ENCODE results near the gene SMIM38. TPM values are rescaled to one million over a fixed set of nuclear protein-coding genes. Genes with fewer than 3 reads are reported as not detected.

The SMIM38 gene
- total and polyA plus RNA-seq, 2 of the 4 experiments (the other 2 are of a cell fraction), result under 0.01 to 0.05 TPM

DNA sequence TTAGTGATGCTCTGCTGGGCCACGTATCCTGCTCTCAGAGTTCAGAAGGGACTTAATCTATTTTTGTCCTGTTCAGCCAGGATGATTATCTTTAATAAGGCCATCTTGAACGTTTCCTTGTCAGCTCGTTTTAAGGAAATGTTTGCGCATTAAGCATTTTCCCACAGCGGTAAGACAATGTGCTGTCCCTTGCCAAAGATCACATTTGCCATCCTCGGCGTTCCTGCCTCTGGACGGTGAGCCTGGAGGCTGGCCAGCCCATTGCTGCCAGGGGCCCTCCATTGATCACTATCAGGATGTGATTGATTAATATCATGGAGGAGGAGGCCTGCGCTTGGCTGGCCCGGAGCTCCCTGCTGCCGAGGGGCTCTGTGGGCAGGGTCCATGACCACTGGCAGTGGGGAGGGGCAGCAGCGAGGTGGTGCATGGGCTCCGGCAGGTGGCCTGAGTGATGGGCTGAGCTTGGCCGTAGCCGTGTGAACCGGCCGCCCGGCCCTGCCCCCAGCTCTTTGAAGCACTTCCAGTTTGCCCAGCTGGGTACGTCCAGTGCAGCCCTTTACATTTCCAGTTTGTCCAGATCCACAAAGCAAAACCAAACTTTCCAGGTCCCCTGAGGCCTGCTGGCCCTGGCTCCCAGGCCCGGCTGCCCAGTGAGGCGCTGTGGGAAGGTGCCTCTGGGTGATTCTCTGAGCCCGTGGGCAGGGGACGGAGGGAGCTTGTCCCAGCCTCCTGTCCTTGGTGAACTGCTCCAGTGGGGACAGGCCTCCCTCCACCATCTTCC, 49.5 kb upstream of the SMIM38 start (continued):
- TF ChIP-seq, protein P1, sequence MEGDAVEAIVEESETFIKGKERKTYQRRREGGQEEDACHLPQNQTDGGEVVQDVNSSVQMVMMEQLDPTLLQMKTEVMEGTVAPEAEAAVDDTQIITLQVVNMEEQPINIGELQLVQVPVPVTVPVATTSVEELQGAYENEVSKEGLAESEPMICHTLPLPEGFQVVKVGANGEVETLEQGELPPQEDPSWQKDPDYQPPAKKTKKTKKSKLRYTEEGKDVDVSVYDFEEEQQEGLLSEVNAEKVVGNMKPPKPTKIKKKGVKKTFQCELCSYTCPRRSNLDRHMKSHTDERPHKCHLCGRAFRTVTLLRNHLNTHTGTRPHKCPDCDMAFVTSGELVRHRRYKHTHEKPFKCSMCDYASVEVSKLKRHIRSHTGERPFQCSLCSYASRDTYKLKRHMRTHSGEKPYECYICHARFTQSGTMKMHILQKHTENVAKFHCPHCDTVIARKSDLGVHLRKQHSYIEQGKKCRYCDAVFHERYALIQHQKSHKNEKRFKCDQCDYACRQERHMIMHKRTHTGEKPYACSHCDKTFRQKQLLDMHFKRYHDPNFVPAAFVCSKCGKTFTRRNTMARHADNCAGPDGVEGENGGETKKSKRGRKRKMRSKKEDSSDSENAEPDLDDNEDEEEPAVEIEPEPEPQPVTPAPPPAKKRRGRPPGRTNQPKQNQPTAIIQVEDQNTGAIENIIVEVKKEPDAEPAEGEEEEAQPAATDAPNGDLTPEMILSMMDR (conservative IDR thresholded peaks at IDR 0.05; ENCODE audit: low read depth, low read length), result no peak

DNA sequence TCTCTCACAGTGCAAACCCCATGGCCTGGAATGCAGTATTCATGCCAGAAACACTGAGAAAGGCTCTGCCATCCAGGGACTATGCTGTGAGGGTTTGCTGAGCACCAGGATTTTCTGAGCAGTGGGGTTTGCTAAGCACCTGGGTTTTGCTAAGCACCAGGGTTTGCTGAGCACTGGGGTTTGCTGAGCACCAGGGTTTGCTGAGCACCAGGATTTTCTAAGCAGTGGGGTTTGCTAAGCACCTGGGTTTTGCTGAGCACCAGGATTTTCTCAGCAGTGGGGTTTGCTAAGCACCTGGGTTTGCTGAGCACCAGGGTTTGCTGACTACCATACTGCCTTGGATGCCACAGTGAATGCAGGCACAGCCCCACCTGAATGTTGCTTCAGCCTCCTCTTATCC, 48.3 kb upstream of the SMIM38 start:
- no peak overlapping the region for H4K5ac ChIP-seq (ENCODE audit: low read depth, low read length)
- ATAC-seq (ENCODE audit: low read depth), result no peak
- no peak for DNase-seq
- no peaks in the 10 kb centered on the region for H3K4me1 ChIP-seq (ENCODE audit: control insufficient read depth, insufficient read depth, low read length)
- no peak overlapping the region for H2BK20ac ChIP-seq (ENCODE audit: low read depth, low read length)
- H3K27ac ChIP-seq (ENCODE audit: insufficient read depth, low read length), result no peak overlapping the region
- no peak overlapping the region for H2BK5ac ChIP-seq (ENCODE audit: low read depth, low read length, poor library complexity, severe bottlenecking)
- H2BK15ac ChIP-seq (ENCODE audit: low read depth, low read length), result no peak overlapping the region
- H4K91ac ChIP-seq (ENCODE audit: insufficient read depth, low read depth, low read length), result no peak overlapping the region
- H3K14ac ChIP-seq (replicated peaks; ENCODE audit: low read depth, low read length), result no peak overlapping the region
- H3K79me1 ChIP-seq (ENCODE audit: low read depth in 1 of 2, low read length in 2 of 2), result no peaks in the 10 kb centered on the region
- intact Hi-C loops (cut with micrococcal nuclease) (no loop called here), dilution Hi-C loops (cut with HindIII; ENCODE audit: low sequenced_read_pairs, unreplicated experiment) (no loop called here), in situ Hi-C loops (cut with MboI; ENCODE audit: low sequenced_read_pairs) (loop anchor here (5.0 to 25.0 kb wide), 2 partner anchors 565 to 1080 kb away; no protein-coding TSS in a partner anchor)
- H3K9me3 ChIP-seq (ENCODE audit: control insufficient read depth, insufficient read depth, low read length), result peaks cover 5% of the 10 kb centered on the region; the same call in 1 of the 2 replicates
- no peak overlapping the region for H3K56ac ChIP-seq (ENCODE audit: extremely low read depth, insufficient read depth, low read length)
- H3K9me1 ChIP-seq (ENCODE audit: insufficient read depth, low read length), result no peaks in the 10 kb centered on the region
- H3K18ac ChIP-seq (ENCODE audit: low read depth, low read length), result no peak overlapping the region
- BruUV-seq (replicated peaks), result no TSS peak
- H3K4me2 ChIP-seq (ENCODE audit: low read depth, low read length), result no peak overlapping the region
- H2AK5ac ChIP-seq (ENCODE audit: low read depth, low read length), result no peak overlapping the region
- no peak overlapping the region for H3K23ac ChIP-seq (ENCODE audit: low read depth, low read length)
- ChIA-PET CTCF (no interaction called here), POLR2A (ENCODE audit: unreplicated experiment) (no interaction called here)
- peaks cover 5% of the 10 kb centered on the region; the same call in 1 of the 2 replicates for H3K27me3 ChIP-seq (ENCODE audit: control insufficient read depth, insufficient read depth, low read length)
- no peak overlapping the region for H2AK9ac ChIP-seq (replicated peaks; ENCODE audit: low read depth, low read length, poor library complexity)
- no peaks in the 10 kb centered on the region for H3K36me3 ChIP-seq (ENCODE audit: control insufficient read depth, insufficient read depth, low read length)
- H4K20me1 ChIP-seq (ENCODE audit: insufficient read depth, low read length), result no peaks in the 10 kb centered on the region; the same call in 1 of the 2 replicates
- TF ChIP-seq RCOR1 (IDR thresholded peaks at IDR 0.05; ENCODE audit: insufficient replicate concordance, low read length), result no peak
- no peak for TF ChIP-seq BHLHE40 (IDR thresholded peaks at IDR 0.05; ENCODE audit: low read depth, low read length)
- TF ChIP-seq, protein P1 (conservative IDR thresholded peaks at IDR 0.05; ENCODE audit: low read depth, low read length), result no peak
- H2AFZ ChIP-seq (replicated peaks; ENCODE audit: low read length, poor library complexity), result no peak overlapping the region
- no peak overlapping the region for H3K4me3 ChIP-seq (ENCODE audit: insufficient read depth, low read depth, low read length)
- H4K8ac ChIP-seq (ENCODE audit: low read depth in 2 of 2, low read length in 2 of 2), result no peak overlapping the region
- H2BK120ac ChIP-seq (ENCODE audit: low read depth, low read length), result no peak overlapping the region
- no peak overlapping the region for H3K9ac ChIP-seq (ENCODE audit: low read depth, low read length)
- no peak overlapping the region for H3K4ac ChIP-seq (ENCODE audit: low read depth, low read length)

Measured in IMR-90 (cell line).